SIG-M5 (cell line): ENCODE data around the gene TEX29.

Source experiments
- DNase-seq: peaks from one replicate; lab custom pipeline; 2025; lab: John Stamatoyannopoulos, UW

TEX29 gene

DNA sequence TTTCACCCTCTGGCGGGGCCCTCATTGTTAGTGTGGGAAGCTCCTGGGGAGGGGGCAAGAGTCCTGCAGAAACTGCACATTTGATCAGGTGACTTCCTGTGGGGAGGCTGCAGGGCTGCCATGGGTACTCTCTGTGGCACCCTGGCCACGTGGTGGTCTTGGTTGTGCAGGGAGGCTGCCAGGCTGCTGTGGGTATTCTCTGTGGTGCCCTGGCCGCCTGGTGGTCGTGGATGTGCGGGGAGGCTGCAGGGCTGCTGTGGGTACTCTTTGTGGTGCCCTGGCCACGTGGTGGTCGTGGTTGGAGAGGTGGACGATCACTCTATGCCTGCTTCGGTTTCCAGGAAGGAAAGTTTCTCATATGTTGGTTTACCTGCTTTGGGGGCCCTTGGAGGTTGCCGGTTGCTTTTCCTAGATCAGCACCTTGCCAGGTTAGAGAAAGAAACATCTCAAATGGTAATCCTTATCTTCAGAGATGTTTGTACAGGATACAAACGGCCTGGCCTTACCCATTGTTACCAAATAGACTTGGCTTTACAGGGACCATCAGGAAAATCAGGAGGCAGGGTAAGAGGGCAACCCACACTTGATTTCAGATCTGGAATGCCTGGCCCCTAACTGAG is 22.9 kb downstream of the TEX29 start:
- no peak for DNase-seq

DNA sequence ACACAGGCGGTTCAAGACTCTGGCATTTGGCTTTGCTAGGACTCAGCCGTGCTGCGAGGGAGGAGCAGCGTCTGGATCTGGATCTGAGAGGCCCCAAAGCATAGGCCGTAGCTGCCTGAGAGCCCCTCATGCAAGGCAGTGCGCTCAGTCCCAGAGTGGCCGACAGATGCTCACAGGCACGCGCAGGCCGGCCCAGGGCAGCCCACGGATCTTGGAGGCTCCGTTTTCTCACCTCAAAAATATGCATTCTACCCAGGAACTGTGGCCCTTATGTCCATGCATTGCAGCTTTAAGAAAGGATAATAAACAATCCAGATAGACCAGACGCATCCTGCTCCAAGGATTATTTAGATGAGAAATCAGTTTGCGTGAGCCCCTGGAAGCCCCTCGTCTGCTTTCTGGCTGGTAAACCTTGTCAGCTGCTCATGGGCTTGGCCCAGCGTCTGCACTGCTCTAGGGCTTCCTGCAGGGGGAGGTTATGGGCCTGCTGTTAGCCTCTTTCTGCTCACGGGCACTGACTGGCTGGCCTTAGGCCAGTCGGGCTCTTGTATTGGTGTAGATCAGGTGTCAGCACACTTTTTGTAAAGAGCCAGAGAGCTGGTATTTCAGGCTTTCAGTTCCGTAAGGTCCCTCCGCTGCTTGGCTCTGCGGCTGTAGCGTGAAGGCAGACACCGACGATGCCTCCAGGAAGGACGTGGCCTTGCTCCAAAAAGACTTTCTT is 24.2 kb downstream of the TEX29 start:
- DNase-seq, result no peak

- no peak for DNase-seq
Observed at GRCh38 chr13:111345682-111346081, 25.2 kb downstream of the TEX29 start.

- DNase-seq, result no peak
Observed at GRCh38 chr13:111346101-111346680, 25.7 kb downstream of the TEX29 start.

- no peak for DNase-seq
Observed at GRCh38 chr13:111347438-111347837, 27.0 kb downstream of the TEX29 start.

DNA sequence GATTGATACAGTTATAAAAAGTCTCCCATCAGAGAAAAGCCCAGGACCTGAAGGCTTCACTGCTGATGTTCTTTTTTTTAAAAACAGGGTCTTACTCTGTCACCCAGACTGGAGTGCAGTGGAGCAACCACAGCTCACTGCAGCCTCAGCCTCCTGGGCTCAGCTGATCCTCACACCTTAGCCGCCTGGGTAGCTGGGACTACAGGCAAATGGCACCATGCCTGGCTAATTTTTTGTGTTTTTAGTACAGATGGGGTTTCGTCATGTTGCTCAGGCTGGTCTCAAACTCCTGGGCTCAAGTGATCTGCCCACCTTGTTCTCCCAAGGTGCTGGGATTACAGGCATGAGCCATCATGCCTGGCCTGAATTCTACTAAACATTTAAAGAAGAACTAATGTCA is 33.1 kb downstream of the TEX29 start:
- no peak for DNase-seq

- DNase-seq, result no peak
Observed at GRCh38 chr13:111354789-111355188, 34.3 kb downstream of the TEX29 start.

- DNase-seq, result no peak
Observed at GRCh38 chr13:111356795-111357194, 36.4 kb downstream of the TEX29 start.

DNA sequence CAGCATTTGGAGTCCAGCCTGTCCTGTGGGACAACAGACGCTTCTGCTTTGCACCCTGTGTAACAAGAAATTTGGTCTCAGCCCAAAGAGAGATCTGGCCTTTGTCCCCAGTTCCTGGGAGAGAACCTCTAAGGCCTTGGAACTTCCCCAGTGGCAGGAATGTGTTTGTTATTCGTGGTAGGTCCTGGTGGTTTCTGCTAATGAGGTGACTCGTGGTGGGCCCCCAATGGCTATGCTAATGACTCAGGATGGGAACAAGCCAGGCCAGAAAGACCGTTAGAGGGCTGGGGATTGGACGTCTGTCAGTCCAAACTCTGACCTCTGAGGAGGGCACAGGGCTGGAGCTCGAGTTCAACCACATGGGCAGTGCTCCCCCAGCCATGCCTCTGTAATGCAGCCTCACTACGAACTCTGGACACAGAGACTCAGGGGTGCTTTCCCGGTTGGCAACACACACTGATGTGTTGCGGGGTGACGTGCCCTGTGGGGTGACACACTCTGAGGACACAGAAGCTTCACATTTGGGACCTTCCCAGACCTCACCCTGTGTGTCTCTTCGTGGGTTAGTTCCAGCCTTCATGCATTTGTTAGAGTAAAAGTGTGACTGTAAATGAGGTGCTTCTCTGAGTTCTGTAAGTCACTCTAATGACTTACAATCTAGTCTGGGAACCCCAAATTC is 38.9 kb downstream of the TEX29 start:
- no peak for DNase-seq

- no peak for DNase-seq
Observed at GRCh38 chr13:111359930-111360329, 39.5 kb downstream of the TEX29 start.

GRCh38 chr13:111360452-111360851 is 40.0 kb downstream of the TEX29 start:
- DNase-seq, result no peak

GRCh38 chr13:111361046-111361872 is 40.8 kb downstream of the TEX29 start:
- DNase-seq, result no peak

GRCh38 chr13:111361873-111362648 is 41.6 kb downstream of the TEX29 start:
- no peak for DNase-seq

DNA sequence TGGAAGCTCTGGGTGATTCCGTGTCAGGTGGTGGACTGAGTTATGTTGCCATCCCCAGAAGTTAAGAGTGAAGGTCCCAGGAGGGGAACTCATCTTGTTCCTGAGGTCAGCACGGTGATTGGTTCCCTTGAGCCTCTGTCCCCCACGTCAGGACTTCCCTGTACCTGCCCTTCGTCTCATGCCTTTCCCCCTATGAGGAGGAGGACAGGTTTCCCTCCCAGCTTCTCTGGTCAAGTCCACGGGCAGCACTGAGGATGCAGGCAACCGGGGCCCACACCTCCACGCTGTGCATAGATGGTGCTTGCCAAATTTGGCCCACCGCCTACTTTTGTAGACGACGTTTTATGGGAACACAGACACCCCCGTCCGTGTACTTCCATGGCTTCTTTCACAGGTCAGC is 42.7 kb downstream of the TEX29 start:
- no peak for DNase-seq

DNA sequence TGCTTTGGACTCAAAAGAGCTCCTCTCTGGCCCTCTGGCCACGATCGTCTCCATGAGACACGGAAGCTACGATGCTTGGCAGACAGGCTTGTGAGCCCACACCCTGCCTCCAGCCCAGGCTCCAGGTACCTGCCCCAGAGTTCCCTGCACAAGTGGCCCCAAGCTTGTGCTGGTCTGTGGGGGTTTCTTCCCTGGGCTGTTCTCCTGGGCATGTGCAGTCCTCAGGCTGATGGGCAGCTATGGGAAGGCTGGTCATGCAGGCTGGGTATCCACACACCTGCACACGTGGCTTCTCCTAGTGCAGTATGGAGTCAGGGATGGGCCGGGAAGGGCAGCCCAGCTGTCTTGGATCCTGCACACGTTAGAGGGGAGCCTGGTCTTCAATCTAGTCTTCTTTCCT is 43.1 kb downstream of the TEX29 start:
- DNase-seq, result no peak

GRCh38 chr13:111365149-111366005 is 44.9 kb downstream of the TEX29 start:
- DNase-seq, result no peak

GRCh38 chr13:111367340-111367739 is 46.9 kb downstream of the TEX29 start:
- DNase-seq, result no peak

DNA sequence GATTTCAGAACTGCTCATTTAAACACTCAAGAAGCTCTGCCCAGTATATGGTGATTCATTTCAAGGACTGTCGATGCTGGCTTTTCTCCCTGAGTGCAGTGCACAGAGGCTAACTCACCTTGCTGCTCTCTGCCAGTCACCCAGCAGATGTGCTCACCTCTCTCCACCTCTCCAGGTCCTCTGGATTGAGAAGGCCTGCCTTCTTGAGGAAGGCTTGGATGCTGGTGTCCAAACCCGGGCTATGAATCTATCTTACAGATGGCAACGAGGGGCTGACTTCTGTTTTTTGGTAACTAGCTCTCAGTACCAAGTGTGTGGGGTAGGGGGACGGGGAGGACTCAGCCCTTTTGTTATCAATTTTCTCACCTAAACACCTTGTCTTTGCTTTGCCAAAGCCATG is 47.6 kb downstream of the TEX29 start:
- DNase-seq, result no peak

GRCh38 chr13:111370147-111370546 is 49.7 kb downstream of the TEX29 start:
- DNase-seq, result no peak
